ENCODE measurements around the gene PHKA2.

Gene PHKA2

GRCh38 chrX:18934708-18935107 lies 49.2 kb downstream of the PHKA2 start:
- H3K27ac ChIP-seq: no peak overlapping the region
- TF ChIP-seq CTCF (IDR thresholded peaks at IDR 0.05): no peak
- no peak for TF ChIP-seq ZFX (IDR thresholded peaks at IDR 0.05; ENCODE audit: borderline replicate concordance)

DNA sequence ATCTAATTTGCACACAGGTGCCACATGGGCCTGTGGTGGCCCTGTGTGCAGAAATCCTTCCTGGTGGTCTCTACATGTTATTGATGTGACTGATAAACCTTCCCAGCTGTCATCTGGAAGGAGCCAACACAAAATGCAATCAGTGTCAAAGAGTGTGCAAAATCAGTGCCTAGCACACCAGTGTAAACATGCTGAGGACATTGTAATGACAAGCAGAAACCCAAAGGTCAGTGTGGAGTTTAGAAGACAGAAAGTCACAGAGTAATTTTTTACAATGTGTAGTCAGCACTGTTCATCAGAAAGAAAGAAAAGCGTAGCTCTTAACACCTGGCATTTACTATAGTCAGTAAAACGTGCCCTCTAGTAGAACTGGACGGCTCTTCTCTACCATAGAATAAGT lies 50.3 kb downstream of the PHKA2 start:
- H3K27ac ChIP-seq: no peak overlapping the region
- TF ChIP-seq ZFX (IDR thresholded peaks at IDR 0.05; ENCODE audit: borderline replicate concordance) (no peak), CTCF (IDR thresholded peaks at IDR 0.05) (no peak)

- TF ChIP-seq ZFX (IDR thresholded peaks at IDR 0.05; ENCODE audit: borderline replicate concordance) (no peak), CTCF (IDR thresholded peaks at IDR 0.05) (peak; percentile 34)
- no peak overlapping the region for H3K27ac ChIP-seq
Measured at GRCh38 chrX:18931972-18932371, 51.9 kb downstream of the PHKA2 start.

DNA sequence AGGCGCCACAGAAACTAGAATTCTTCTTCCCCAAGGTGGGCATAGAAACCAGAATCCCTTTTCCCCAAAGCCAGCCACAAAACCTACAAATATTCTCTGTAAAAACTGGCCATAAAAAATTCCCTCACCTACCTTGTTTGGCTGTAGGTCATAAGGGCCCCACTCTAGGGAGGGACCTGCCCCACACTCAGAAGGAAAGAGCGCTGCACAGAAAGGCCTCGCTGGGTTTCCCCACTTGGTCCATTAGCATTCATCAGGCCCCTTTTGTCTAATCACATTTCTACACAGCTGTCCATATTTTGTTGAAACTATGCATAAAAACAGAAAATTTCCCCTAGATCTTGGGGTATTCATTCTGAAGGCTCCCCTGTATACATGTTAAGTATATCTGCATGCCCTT lies 54.1 kb downstream of the PHKA2 start:
- no peak for TF ChIP-seq CTCF (IDR thresholded peaks at IDR 0.05)
- no peak for TF ChIP-seq ZFX (IDR thresholded peaks at IDR 0.05; ENCODE audit: borderline replicate concordance)
- H3K27ac ChIP-seq: no peak overlapping the region

DNA sequence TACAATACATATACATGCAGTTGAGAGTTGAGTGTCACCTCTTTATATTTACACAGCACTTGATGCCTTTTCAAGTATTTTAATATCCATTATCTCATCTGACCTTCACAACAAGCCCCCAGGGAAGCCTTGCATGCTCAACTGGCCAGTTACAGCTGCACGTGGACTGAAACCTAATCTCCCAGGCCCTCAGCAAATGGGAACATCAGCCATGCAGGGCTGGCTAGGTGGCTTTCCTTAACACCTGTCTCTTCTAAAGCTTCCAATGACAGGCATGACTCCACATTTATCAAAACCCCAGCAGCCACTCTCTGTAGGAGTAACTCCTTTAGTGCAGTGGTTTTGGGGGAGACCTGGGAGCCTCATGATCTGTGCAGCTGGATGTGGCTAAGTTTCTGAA lies 56.4 kb downstream of the PHKA2 start:
- no peak overlapping the region for H3K27ac ChIP-seq
- TF ChIP-seq ZFX (IDR thresholded peaks at IDR 0.05; ENCODE audit: borderline replicate concordance) (no peak), CTCF (IDR thresholded peaks at IDR 0.05) (no peak)

DNA sequence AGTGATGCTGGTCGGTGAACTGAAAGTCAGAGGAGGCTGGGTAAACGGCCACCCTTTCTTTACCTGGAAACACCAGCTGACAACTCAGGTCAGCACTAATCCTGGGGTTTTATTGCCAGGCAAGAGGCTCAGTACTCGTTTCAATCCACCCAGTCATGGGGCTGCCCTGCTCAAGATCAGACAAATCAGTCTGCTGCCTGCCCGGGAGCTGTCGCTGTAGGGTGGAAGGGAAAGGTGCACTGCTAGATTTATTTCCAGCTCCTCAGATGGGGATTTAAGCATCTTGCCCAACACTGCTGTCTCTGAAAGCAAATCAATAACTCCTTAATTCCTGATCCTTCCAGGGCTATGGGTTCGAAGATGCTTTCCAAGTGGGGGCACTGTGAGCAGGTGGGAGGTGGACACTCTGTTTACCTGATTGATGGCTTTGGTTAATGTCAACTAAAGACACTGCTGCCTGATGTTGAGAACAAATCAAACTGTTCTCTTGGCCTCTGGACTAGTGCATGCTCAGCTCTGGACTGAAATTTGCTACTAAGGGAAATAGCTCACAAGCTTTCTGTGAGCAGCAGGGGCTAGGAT lies 59.3 kb downstream of the PHKA2 start:
- TF ChIP-seq CTCF (IDR thresholded peaks at IDR 0.05) (no peak), ZFX (IDR thresholded peaks at IDR 0.05; ENCODE audit: borderline replicate concordance) (no peak)
- no peak overlapping the region for H3K27ac ChIP-seq

- TF ChIP-seq ZFX (IDR thresholded peaks at IDR 0.05; ENCODE audit: borderline replicate concordance): no peak
- TF ChIP-seq CTCF (IDR thresholded peaks at IDR 0.05): no peak
Measured at GRCh38 chrX:18920566-18920965, 63.3 kb downstream of the PHKA2 start.

More at GRCh38 chrX:18920566-18920965, 63.3 kb downstream of the PHKA2 start:
- H3K27ac ChIP-seq: no peak overlapping the region
